Measurements from ENCODE around the gene MAPKBP1. TPM values are rescaled to one million over a fixed set of nuclear protein-coding genes. Genes with fewer than 3 reads are reported as not detected.

The MAPKBP1 gene
- total and polyA plus RNA-seq, 2 of the 8 experiments (the other 6 are each of a cell fraction or from before 2014, with no cell fraction given), result 4.3 to 11.3 TPM

DNA sequence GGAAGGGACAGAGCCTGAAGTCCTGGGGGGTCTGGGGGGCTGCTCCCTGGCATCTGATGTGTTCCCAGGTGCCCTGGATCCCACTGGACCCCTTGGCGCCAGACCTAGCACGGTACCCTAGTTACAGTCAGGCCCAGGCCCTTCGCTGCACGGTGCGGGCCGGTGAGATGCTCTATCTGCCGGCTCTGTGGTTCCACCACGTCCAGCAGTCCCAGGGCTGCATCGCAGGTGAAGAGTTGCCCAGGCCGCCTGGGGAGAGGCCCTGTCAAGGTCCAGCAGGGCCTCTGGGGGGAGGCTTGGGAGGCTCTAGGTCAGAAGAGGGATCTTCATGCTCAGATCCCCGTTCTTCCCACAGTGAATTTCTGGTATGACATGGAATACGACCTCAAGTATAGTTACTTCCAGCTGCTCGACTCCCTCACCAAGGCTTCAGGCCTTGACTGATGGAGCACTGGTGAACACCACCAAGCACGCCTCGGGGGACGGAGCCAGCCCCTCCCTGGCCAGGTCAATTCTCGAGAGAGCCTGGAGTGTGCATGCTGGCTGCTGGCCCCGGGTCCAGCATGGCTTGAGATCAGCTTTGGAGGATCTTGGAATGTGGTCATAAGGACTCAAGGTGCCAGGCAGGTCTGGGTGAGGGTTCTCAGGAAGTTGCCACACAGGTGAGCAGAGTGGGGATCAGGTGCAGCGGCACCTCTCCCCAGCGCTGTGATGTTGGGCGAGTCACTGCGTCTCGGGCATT is 62.6 kb downstream of the MAPKBP1 start:
- ChIA-PET POLR2A (ENCODE audit: partially characterized antibody) (interaction anchor here (0.9 to 6.8 kb wide), 2 partner anchors 9 to 15 kb away, joined by 3 to 45 read pairs; no protein-coding TSS in a partner anchor), CTCF (ENCODE audit: partially characterized antibody) (interaction anchor here (0.8 to 4.0 kb wide), 6 partner anchors 9 to 68 kb away, joined by 3 to 14 read pairs (median 4); partner anchors contain the start of gene JMJD7)
- 96% methylated on average over 22 of the region's 23 CpGs; no CpG with 5 or more reads in 1 of the 2 experiments for WGBS, 2 experiments (ENCODE audit: extremely low coverage in 1 of 2, insufficient coverage in 1 of 2, insufficient read length in 1 of 2, insufficient replicate concordance in 2 of 2, low coverage in 1 of 2, low lambda C conversion rate in 2 of 2, missing lambda C conversion rate in 1 of 2)
- TF ChIP-seq, protein P1, sequence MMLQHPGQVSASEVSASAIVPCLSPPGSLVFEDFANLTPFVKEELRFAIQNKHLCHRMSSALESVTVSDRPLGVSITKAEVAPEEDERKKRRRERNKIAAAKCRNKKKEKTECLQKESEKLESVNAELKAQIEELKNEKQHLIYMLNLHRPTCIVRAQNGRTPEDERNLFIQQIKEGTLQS (IDR thresholded peaks at IDR 0.05; ENCODE audit: insufficient read depth, low read depth, low read length), result no peak
- no peak for TF ChIP-seq BRCA1 (IDR thresholded peaks at IDR 0.05; ENCODE audit: low read depth, low read length)
- no peak for TF ChIP-seq ASH2L (IDR thresholded peaks at IDR 0.05; ENCODE audit: low read length)
- TF ChIP-seq SIN3A (conservative IDR thresholded peaks at IDR 0.05 in 1 of 2, IDR thresholded peaks at IDR 0.05 in 1 of 2; ENCODE audit: low read depth in 1 of 2, low read length in 2 of 2), result no peak
- no peak for TF ChIP-seq RBBP5 (IDR thresholded peaks at IDR 0.05; ENCODE audit: borderline replicate concordance, low read depth, low read length)
- TF ChIP-seq, protein P2, sequence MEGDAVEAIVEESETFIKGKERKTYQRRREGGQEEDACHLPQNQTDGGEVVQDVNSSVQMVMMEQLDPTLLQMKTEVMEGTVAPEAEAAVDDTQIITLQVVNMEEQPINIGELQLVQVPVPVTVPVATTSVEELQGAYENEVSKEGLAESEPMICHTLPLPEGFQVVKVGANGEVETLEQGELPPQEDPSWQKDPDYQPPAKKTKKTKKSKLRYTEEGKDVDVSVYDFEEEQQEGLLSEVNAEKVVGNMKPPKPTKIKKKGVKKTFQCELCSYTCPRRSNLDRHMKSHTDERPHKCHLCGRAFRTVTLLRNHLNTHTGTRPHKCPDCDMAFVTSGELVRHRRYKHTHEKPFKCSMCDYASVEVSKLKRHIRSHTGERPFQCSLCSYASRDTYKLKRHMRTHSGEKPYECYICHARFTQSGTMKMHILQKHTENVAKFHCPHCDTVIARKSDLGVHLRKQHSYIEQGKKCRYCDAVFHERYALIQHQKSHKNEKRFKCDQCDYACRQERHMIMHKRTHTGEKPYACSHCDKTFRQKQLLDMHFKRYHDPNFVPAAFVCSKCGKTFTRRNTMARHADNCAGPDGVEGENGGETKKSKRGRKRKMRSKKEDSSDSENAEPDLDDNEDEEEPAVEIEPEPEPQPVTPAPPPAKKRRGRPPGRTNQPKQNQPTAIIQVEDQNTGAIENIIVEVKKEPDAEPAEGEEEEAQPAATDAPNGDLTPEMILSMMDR (IDR thresholded peaks at IDR 0.05; ENCODE audit: control extremely low read depth in 1 of 3, insufficient read depth in 1 of 3, low read depth in 1 of 3, low read length in 3 of 3), result no peak

More for the DNA sequence above, 62.6 kb downstream of the MAPKBP1 start:
- Histone ChIP-seq H2AFZ (ENCODE audit: low read length) (no peak overlapping the region), H2BK5ac (ENCODE audit: low read depth, low read length) (no peak overlapping the region), H3K4ac (replicated peaks; ENCODE audit: insufficient read length, low read depth, low read length) (no peak overlapping the region), H3K23me2 (ENCODE audit: low read depth, low read length) (no peaks in the 10 kb centered on the region), H3K9me3 (ENCODE audit: insufficient read depth in 2 of 2, low read depth in 1 of 2, low read length in 1 of 2) (no peaks in the 10 kb centered on the region), H2BK20ac (ENCODE audit: low read length) (no peak overlapping the region), H4K8ac (ENCODE audit: extremely low read depth, insufficient read depth, low read length) (no peak overlapping the region), H3K27me3 (replicated peaks in 1 of 4; ENCODE audit: control insufficient read depth in 3 of 4, extremely low read depth in 1 of 4, insufficient read depth in 3 of 4, low read length in 3 of 4) (no peaks in the 10 kb centered on the region), H3K79me2 (ENCODE audit: control insufficient read depth in 1 of 2, insufficient read depth in 2 of 2, low read length in 2 of 2) (no peaks in the 10 kb centered on the region), H3K4me3 (ENCODE audit: extremely low read depth in 1 of 4, insufficient read depth in 2 of 4, low read depth in 3 of 4, low read length in 4 of 4) (no peak overlapping the region), H4K91ac (replicated peaks; ENCODE audit: insufficient read length, low read length) (no peak overlapping the region), H3K79me1 (ENCODE audit: low read depth, low read length) (peaks cover 2% of the 10 kb centered on the region; the same call in 1 of the 2 replicates), H2BK15ac (ENCODE audit: low read length) (no peak overlapping the region), H3K4me1 (replicated peaks in 1 of 4; ENCODE audit: control insufficient read depth in 3 of 4, insufficient read depth in 4 of 4, low read length in 3 of 4) (no peaks in the 10 kb centered on the region), H3K27ac (ENCODE audit: low read depth, low read length) (no peak overlapping the region), H2BK120ac (replicated peaks; ENCODE audit: low read depth, low read length) (no peak overlapping the region), H2BK12ac (ENCODE audit: low read depth, low read length) (no peak overlapping the region), H4K5ac (ENCODE audit: insufficient read length, low read depth, low read length) (no peak overlapping the region), H2AK5ac (ENCODE audit: low read depth, low read length) (no peak overlapping the region), H3K4me2 (ENCODE audit: insufficient read depth in 1 of 2, low read depth in 2 of 2, low read length in 2 of 2) (no peak overlapping the region), H4K20me1 (replicated peaks in 1 of 2; ENCODE audit: control insufficient read depth in 1 of 2, insufficient read depth in 2 of 2, low read length in 2 of 2) (peaks cover 0 to 14% of the 10 kb centered on the region in 2 experiments), H3K36me3 (ENCODE audit: control insufficient read depth in 2 of 4, insufficient read depth in 4 of 4, low read length in 3 of 4) (peaks cover 0 to 2% (median 0%) of the 10 kb centered on the region in 4 experiments; a peak in 3 of 8 replicates), H3K56ac (replicated peaks; ENCODE audit: insufficient read length, low read depth, low read length) (no peak overlapping the region), H3K18ac (ENCODE audit: extremely low read depth, low read length) (no peak overlapping the region), H3K23ac (ENCODE audit: insufficient read length) (no peak overlapping the region), H3K9ac (replicated peaks in 1 of 4; ENCODE audit: extremely low read depth in 1 of 4, low read depth in 3 of 4, low read length in 3 of 4) (no peak overlapping the region), H3K14ac (ENCODE audit: insufficient read length) (no peak overlapping the region)
- no peak for DNase-seq (ENCODE audit: low read depth in 1 of 2, low spot score in 2 of 2)
- FAIRE-seq, result no peak

All from H1 (cell line).